ENCODE measurements around the gene STK11IP. TPM values are rescaled to one million over a fixed set of nuclear protein-coding genes. Genes with fewer than 3 reads are reported as not detected.

Gene STK11IP
- total RNA-seq, 2 experiments from 2014 or later = 28.7 to 28.9 TPM

- peaks cover 10% of the 10 kb centered on the region for H3K4me1 Mint-ChIP-seq (ENCODE audit: low read depth)
- no peak for DNase-seq
- intact Hi-C loops (cut with micrococcal nuclease) = loop anchor here (2.0 kb wide), 1 partner anchor 44 kb away; no protein-coding TSS in a partner anchor
- H3K4me3 Mint-ChIP-seq = peak overlapping the region; percentile 88
- ChIA-PET POLR2A (interaction anchor here (0.8 to 1.6 kb wide), 4 partner anchors 12 to 344 kb away, joined by 3 to 8 read pairs (median 4); partner anchors contain the start of genes CHPF, GMPPA and TMEM198), CTCF (interaction anchor here (1.5 to 3.3 kb wide), 2 partner anchors 44 to 57 kb away, joined by 5 to 21 read pairs; no protein-coding TSS in a partner anchor)
- no peaks in the 10 kb centered on the region for H3K9me3 Mint-ChIP-seq
- H3K36me3 Mint-ChIP-seq = peaks cover 9% of the 10 kb centered on the region
- peaks cover 4% of the 10 kb centered on the region for H3K27me3 Mint-ChIP-seq
- H3K27ac Mint-ChIP-seq = peak overlapping the region; percentile 93
Measured at GRCh38 chr2:219598308-219599078, 836 bp downstream of the STK11IP start.

- Mint-ChIP-seq H3K36me3 (peaks cover 33% of the 10 kb centered on the region), H3K9me3 (no peaks in the 10 kb centered on the region), H3K27me3 (no peaks in the 10 kb centered on the region), H3K4me3 (no peak overlapping the region), H3K4me1 (ENCODE audit: low read depth) (peaks cover 3% of the 10 kb centered on the region), H3K27ac (no peak overlapping the region)
- DNase-seq = no peak
- ChIA-PET CTCF (interaction anchor here (1.5 kb wide), 1 partner anchor 74 kb away, joined by 3 read pairs; no protein-coding TSS in a partner anchor), POLR2A (no interaction called here)
- intact Hi-C loops (cut with micrococcal nuclease) = no loop called here
Measured at GRCh38 chr2:219603771-219604170, 6.1 kb downstream of the STK11IP start.

GRCh38 chr2:219605607-219605954 is 7.9 kb downstream of the STK11IP start:
- CTCF ChIA-PET = no interaction called here
- intact Hi-C loops (cut with micrococcal nuclease) = no loop called here
- H3K36me3 Mint-ChIP-seq = peaks cover 33% of the 10 kb centered on the region
- no peak overlapping the region for H3K4me3 Mint-ChIP-seq
- H3K27ac Mint-ChIP-seq = no peak overlapping the region
- POLR2A ChIA-PET = no interaction called here
- DNase-seq = no peak
- H3K4me1 Mint-ChIP-seq (ENCODE audit: low read depth) = no peaks in the 10 kb centered on the region
- H3K27me3 Mint-ChIP-seq = no peaks in the 10 kb centered on the region
- no peaks in the 10 kb centered on the region for H3K9me3 Mint-ChIP-seq

- peaks cover 28% of the 10 kb centered on the region for H3K36me3 Mint-ChIP-seq
- intact Hi-C loops (cut with micrococcal nuclease) = no loop called here
- no peak for DNase-seq
- H3K27me3 Mint-ChIP-seq = no peaks in the 10 kb centered on the region
- ChIA-PET CTCF (no interaction called here), POLR2A (no interaction called here)
- H3K27ac Mint-ChIP-seq = no peak overlapping the region
- peaks cover 6% of the 10 kb centered on the region for H3K4me1 Mint-ChIP-seq (ENCODE audit: low read depth)
- H3K4me3 Mint-ChIP-seq = no peak overlapping the region
- H3K9me3 Mint-ChIP-seq = no peaks in the 10 kb centered on the region
Measured at GRCh38 chr2:219607931-219608330, 10.3 kb downstream of the STK11IP start.

- Mint-ChIP-seq H3K27ac (no peak overlapping the region), H3K4me3 (no peak overlapping the region), H3K27me3 (no peaks in the 10 kb centered on the region), H3K9me3 (no peaks in the 10 kb centered on the region), H3K36me3 (peaks cover 28% of the 10 kb centered on the region), H3K4me1 (ENCODE audit: low read depth) (peaks cover 6% of the 10 kb centered on the region)
- CTCF ChIA-PET = no interaction called here
- POLR2A ChIA-PET = no interaction called here
- intact Hi-C loops (cut with micrococcal nuclease) = no loop called here
- DNase-seq = no peak
Measured at GRCh38 chr2:219608399-219608964, 10.8 kb downstream of the STK11IP start.

GRCh38 chr2:219609149-219609750 is 11.6 kb downstream of the STK11IP start:
- ChIA-PET POLR2A (no interaction called here), CTCF (no interaction called here)
- intact Hi-C loops (cut with micrococcal nuclease) = no loop called here
- H3K4me3 Mint-ChIP-seq = no peak overlapping the region
- DNase-seq = no peak
- H3K9me3 Mint-ChIP-seq = no peaks in the 10 kb centered on the region
- H3K4me1 Mint-ChIP-seq (ENCODE audit: low read depth) = peaks cover 6% of the 10 kb centered on the region
- H3K27me3 Mint-ChIP-seq = no peaks in the 10 kb centered on the region
- no peak overlapping the region for H3K27ac Mint-ChIP-seq
- peaks cover 26% of the 10 kb centered on the region for H3K36me3 Mint-ChIP-seq

- Mint-ChIP-seq H3K27me3 (no peaks in the 10 kb centered on the region), H3K36me3 (peaks cover 13% of the 10 kb centered on the region), H3K27ac (no peak overlapping the region), H3K4me1 (ENCODE audit: low read depth) (peaks cover 6% of the 10 kb centered on the region), H3K9me3 (no peaks in the 10 kb centered on the region), H3K4me3 (no peak overlapping the region)
- no peak for DNase-seq
- POLR2A ChIA-PET = interaction anchor here (1.0 kb wide), 1 partner anchor 13 kb away, joined by 3 read pairs; no protein-coding TSS in a partner anchor
- CTCF ChIA-PET = no interaction called here
- intact Hi-C loops (cut with micrococcal nuclease) = no loop called here
Measured at GRCh38 chr2:219611306-219611705, 13.6 kb downstream of the STK11IP start.

GRCh38 chr2:219611866-219612576 is 14.4 kb downstream of the STK11IP start:
- intact Hi-C loops (cut with micrococcal nuclease) = no loop called here
- peaks cover 7% of the 10 kb centered on the region for H3K36me3 Mint-ChIP-seq
- H3K27me3 Mint-ChIP-seq = no peaks in the 10 kb centered on the region
- CTCF ChIA-PET = no interaction called here
- H3K4me1 Mint-ChIP-seq (ENCODE audit: low read depth) = peaks cover 6% of the 10 kb centered on the region
- H3K9me3 Mint-ChIP-seq = no peaks in the 10 kb centered on the region
- H3K27ac Mint-ChIP-seq = no peak overlapping the region
- POLR2A ChIA-PET = no interaction called here
- no peak for DNase-seq
- no peak overlapping the region for H3K4me3 Mint-ChIP-seq

GRCh38 chr2:219612577-219613286 is 15.1 kb downstream of the STK11IP start:
- intact Hi-C loops (cut with micrococcal nuclease) = no loop called here
- DNase-seq = no peak
- ChIA-PET POLR2A (no interaction called here), CTCF (no interaction called here)
- Mint-ChIP-seq H3K9me3 (no peaks in the 10 kb centered on the region), H3K4me3 (no peak overlapping the region), H3K27ac (no peak overlapping the region), H3K27me3 (no peaks in the 10 kb centered on the region), H3K36me3 (peaks cover 5% of the 10 kb centered on the region), H3K4me1 (ENCODE audit: low read depth) (peaks cover 6% of the 10 kb centered on the region)

GRCh38 chr2:219613461-219614070 is 15.9 kb downstream of the STK11IP start:
- H3K27me3 Mint-ChIP-seq = no peaks in the 10 kb centered on the region
- ChIA-PET CTCF (no interaction called here), POLR2A (no interaction called here)
- no peak overlapping the region for H3K27ac Mint-ChIP-seq
- H3K4me3 Mint-ChIP-seq = no peak overlapping the region
- H3K9me3 Mint-ChIP-seq = no peaks in the 10 kb centered on the region
- peaks cover 5% of the 10 kb centered on the region for H3K36me3 Mint-ChIP-seq
- intact Hi-C loops (cut with micrococcal nuclease) = no loop called here
- no peak for DNase-seq
- H3K4me1 Mint-ChIP-seq (ENCODE audit: low read depth) = peaks cover 6% of the 10 kb centered on the region

- H3K36me3 Mint-ChIP-seq = peaks cover 5% of the 10 kb centered on the region
- DNase-seq = no peak
- intact Hi-C loops (cut with micrococcal nuclease) = no loop called here
- H3K27ac Mint-ChIP-seq = no peak overlapping the region
- POLR2A ChIA-PET = no interaction called here
- H3K4me3 Mint-ChIP-seq = no peak overlapping the region
- CTCF ChIA-PET = no interaction called here
- H3K4me1 Mint-ChIP-seq (ENCODE audit: low read depth) = peaks cover 6% of the 10 kb centered on the region
- no peaks in the 10 kb centered on the region for H3K9me3 Mint-ChIP-seq
- no peaks in the 10 kb centered on the region for H3K27me3 Mint-ChIP-seq
Measured at GRCh38 chr2:219614076-219614860, 16.6 kb downstream of the STK11IP start.

All from activated CD4-positive, alpha-beta memory T cell treated with anti-CD3 and anti-CD28 coated beads for 36 hours (primary cell).